Neural cell (in vitro differentiated cells): ENCODE data around the gene ZC3H8.

ENCODE experiments used
- CTCF ChIP-seq: fragments of 450-650 bp; IDR thresholded peaks from 2 replicates; pipeline ENCODE4 v1.5.1; 2014; ENCODE audit warnings: antibody characterized with exemption, mild to moderate bottlenecking, moderate library complexity; ENCODE audit not compliant: poor library complexity, severe bottlenecking
- EP300 ChIP-seq: fragments of 450-650 bp; conservative IDR thresholded peaks from 2 replicates; pipeline ENCODE4 v1.6.1; 2014; ENCODE audit warnings: antibody characterized with exemption, mild to moderate bottlenecking, moderate library complexity; ENCODE audit not compliant: poor library complexity, severe bottlenecking
- EZH2 ChIP-seq: fragments of 200-600, 300-800 bp; shearing (Covaris generic), sonication (generic); IDR thresholded peaks from 2 replicates; pipeline ENCODE4 v1.6.1; 2014; ENCODE audit warnings: antibody characterized with exemption, low read length, borderline replicate concordance, mild to moderate bottlenecking; ENCODE audit not compliant: insufficient read depth, poor library complexity, severe bottlenecking
- MXI1 ChIP-seq: fragments of 450-650 bp; conservative IDR thresholded peaks from 2 replicates; pipeline ENCODE4 v1.6.1; 2014; ENCODE audit warnings: antibody characterized with exemption, mild to moderate bottlenecking; ENCODE audit not compliant: poor library complexity, severe bottlenecking
- POLR2AphosphoS5 ChIP-seq: IDR thresholded peaks from 2 replicates; pipeline ENCODE4 v1.6.1; 2012
- RAD21 ChIP-seq: fragments of 450-650 bp; conservative IDR thresholded peaks from 2 replicates; pipeline ENCODE4 v1.6.1; 2014; ENCODE audit warnings: antibody characterized with exemption, mild to moderate bottlenecking, moderate library complexity
- REST ChIP-seq: IDR thresholded peaks from 2 replicates; pipeline ENCODE4 v1.6.1; 2012; ENCODE audit warnings: borderline replicate concordance
- SMC3 ChIP-seq: fragments of 450-650 bp; conservative IDR thresholded peaks from 2 replicates; pipeline ENCODE4 v1.6.1; 2014; ENCODE audit warnings: antibody characterized with exemption, mild to moderate bottlenecking, moderate library complexity; ENCODE audit not compliant: poor library complexity

GRCh38 chr2:112257575-112257974 lies 2.7 kb upstream of the ZC3H8 start:
- no peak for TF ChIP-seq RAD21
- no peak for TF ChIP-seq CTCF
- no peak for TF ChIP-seq EZH2
- TF ChIP-seq POLR2AphosphoS5, result no peak
- no peak for TF ChIP-seq EP300
- no peak for TF ChIP-seq SMC3
- no peak for TF ChIP-seq REST
- no peak for TF ChIP-seq MXI1
